ENCODE measurements around the gene SAMD4B.

- TF ChIP-seq CTCF (IDR thresholded peaks at IDR 0.05; ENCODE audit: poor library complexity) (no peak), EZH2 (IDR thresholded peaks at IDR 0.05; ENCODE audit: borderline replicate concordance) (no peak)
Measured at GRCh38 chr19:39407410-39407659, 65.1 kb downstream of the SAMD4B start.

All from hepatocyte (in vitro differentiated cells).